ENCODE results near the gene TMEM135. TPM values are rescaled to one million over a fixed set of nuclear protein-coding genes. Genes with fewer than 3 reads are reported as not detected.
"Not testable (repeated sequence)": the region's sequence is repeated elsewhere in the genome, so short reads cannot be mapped to it uniquely, and the experiment has no call there.

The TMEM135 gene
- total RNA-seq, 2 donors from 2014 or later = 14.3 to 24.0 TPM

GRCh38 chr11:87013912-87014825 is 23.6 kb upstream of the TMEM135 start:
- H3K9me3 Mint-ChIP-seq = no peaks in the 10 kb centered on the region
- no peak for DNase-seq (ENCODE audit: low spot score in 2 of 2)
- no peak for ATAC-seq
- no peak overlapping the region for H3K27ac Mint-ChIP-seq
- no peaks in the 10 kb centered on the region for H3K36me3 Mint-ChIP-seq

- no peak overlapping the region for H3K27ac Mint-ChIP-seq
- H3K36me3 Mint-ChIP-seq = no peaks in the 10 kb centered on the region
- DNase-seq (ENCODE audit: low spot score in 2 of 2) (no peak), ATAC-seq (no peak)
- no peaks in the 10 kb centered on the region for H3K9me3 Mint-ChIP-seq
These were observed 22.1 kb upstream of the TMEM135 start for GRCh38 chr11:87015645-87016044.

DNA sequence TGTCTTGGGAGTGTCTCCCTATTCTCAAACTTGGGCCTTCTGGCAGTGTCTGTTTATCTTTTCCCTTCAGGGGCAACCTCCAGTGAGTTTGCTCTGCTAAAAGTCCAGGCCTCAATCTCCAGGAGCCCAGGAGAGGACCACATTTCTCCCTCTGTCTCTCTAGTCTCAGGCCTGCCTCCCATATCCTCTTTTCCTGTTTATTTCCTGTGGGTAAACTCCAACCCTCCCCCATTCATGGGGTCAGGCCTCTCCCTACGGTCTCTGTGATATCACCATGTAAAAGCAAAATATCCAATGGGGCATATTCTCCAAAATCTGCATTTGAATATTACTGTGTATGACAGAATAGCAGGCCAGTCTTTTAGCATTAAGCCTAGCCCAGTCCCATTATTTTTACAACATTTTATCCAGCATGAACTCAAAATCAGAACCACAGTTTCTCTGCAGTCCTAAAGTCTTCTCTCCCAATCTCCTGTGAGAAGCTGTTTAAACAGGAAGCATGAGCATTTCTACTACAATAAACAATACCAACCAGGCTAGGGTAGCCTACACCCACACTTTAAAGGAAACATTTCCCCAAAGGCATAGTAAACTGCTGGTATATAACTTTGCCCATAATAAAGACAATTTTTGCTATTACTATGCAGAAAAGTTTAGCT is 18.0 kb upstream of the TMEM135 start:
- peak overlapping the region in 1 of 2 donors; percentile 37 for H3K27ac Mint-ChIP-seq
- no peaks in the 10 kb centered on the region for H3K9me3 Mint-ChIP-seq
- no peak for ATAC-seq
- DNase-seq (ENCODE audit: low spot score in 2 of 2) = no peak
- H3K36me3 Mint-ChIP-seq = no peaks in the 10 kb centered on the region

GRCh38 chr11:87020336-87020735 is 17.4 kb upstream of the TMEM135 start:
- ATAC-seq = no peak
- H3K36me3 Mint-ChIP-seq = no peaks in the 10 kb centered on the region

DNA sequence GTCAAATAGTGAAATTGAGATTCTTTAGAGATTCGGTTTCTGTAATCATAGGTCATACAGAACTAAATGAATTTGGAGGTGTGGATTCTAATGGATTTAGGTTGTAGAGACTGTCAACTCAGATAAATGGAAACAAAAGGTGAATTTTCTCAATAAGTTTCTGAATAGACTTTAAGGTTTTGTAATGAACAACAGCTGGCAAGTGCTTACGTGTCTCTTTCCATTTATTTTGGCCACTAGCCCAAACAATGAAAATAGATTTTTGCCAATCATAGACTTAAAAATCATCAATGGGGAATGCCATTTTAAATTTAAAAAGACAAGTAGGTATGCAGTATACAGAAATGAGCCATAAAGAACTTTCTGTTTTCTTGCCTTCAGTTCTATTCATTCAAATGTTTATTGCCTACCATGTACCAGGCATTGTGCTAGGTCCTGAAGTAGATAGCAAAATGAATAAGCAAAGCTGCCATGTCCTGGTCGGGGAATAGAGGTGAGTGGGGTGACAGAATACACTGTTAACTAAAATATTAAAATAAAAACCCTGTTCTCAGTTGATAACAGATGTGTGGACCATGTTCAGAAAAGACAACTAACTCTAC is 16.9 kb upstream of the TMEM135 start:
- no peaks in the 10 kb centered on the region for H3K9me3 Mint-ChIP-seq
- no peak for ATAC-seq
- H3K36me3 Mint-ChIP-seq = no peaks in the 10 kb centered on the region
- no peak overlapping the region for H3K27ac Mint-ChIP-seq
- no peak for DNase-seq (ENCODE audit: low spot score in 2 of 2)

More at GRCh38 chr11:87020336-87020735, 17.4 kb upstream of the TMEM135 start:
- H3K9me3 Mint-ChIP-seq = no peaks in the 10 kb centered on the region
- no peak overlapping the region for H3K27ac Mint-ChIP-seq
- DNase-seq (ENCODE audit: low spot score in 2 of 2) = no peak

DNA sequence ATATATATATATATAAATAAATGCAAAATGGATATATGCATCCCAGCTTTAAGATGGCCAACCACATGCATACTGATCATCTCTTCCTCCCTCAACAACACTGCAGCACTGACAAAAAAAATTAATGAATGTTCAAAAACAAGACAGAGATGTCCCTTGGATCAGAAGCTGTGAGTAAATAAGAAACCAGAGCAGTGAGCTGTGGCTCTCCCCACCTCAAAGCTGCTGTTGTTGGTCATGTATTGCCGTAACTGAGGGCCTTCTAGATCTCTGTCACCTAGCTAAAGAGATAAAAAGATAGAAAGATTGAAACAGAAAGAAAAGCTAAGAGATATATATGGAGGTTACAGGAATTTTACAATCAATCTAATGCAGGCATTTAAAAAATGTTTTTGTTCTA is 15.5 kb upstream of the TMEM135 start:
- H3K9me3 Mint-ChIP-seq = peaks cover 0 to 5% of the 10 kb centered on the region in 2 donors
- H3K36me3 Mint-ChIP-seq = no peaks in the 10 kb centered on the region
- ATAC-seq (peak in 1 of 2 donors; percentile 35), DNase-seq (ENCODE audit: low spot score in 2 of 2) (no peak)
- H3K27ac Mint-ChIP-seq = no peak overlapping the region

GRCh38 chr11:87022738-87023137 is 15.0 kb upstream of the TMEM135 start:
- ATAC-seq (no peak), DNase-seq (ENCODE audit: low spot score in 2 of 2) (no peak)
- H3K9me3 Mint-ChIP-seq = peaks cover 0 to 5% of the 10 kb centered on the region in 2 donors
- no peaks in the 10 kb centered on the region for H3K36me3 Mint-ChIP-seq
- H3K27ac Mint-ChIP-seq = no peak overlapping the region

DNA sequence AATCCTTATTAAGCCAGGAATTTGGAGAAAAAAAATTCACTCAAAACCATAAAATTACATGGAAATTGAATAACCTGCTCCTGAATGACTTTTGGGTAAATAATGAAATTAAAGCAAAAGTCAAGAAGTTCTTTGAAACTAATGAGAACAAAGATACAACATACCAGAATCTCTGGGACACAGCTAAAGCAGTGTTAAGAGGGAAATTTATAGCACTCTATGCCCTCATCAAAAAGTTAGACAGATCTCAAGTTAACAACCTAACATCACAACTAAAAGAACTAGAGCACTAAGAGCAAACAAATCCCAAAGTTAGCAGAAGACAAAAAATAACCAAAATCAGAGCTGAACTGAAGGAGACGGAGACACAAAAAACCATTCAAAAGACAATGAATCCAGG is 11.3 kb upstream of the TMEM135 start:
- not testable (repeated sequence) for H3K36me3 Mint-ChIP-seq; ATAC-seq; H3K9me3 Mint-ChIP-seq; DNase-seq (ENCODE audit: low spot score in 2 of 2); H3K27ac Mint-ChIP-seq

GRCh38 chr11:87030458-87031054 is 7.2 kb upstream of the TMEM135 start:
- H3K27ac Mint-ChIP-seq = no peak overlapping the region
- peak in 1 of 2 donors; percentile 60 for ATAC-seq
- H3K36me3 Mint-ChIP-seq = no peaks in the 10 kb centered on the region
- no peak for DNase-seq (ENCODE audit: low spot score in 2 of 2)
- H3K9me3 Mint-ChIP-seq = peaks cover 0 to 5% of the 10 kb centered on the region in 2 donors

DNA sequence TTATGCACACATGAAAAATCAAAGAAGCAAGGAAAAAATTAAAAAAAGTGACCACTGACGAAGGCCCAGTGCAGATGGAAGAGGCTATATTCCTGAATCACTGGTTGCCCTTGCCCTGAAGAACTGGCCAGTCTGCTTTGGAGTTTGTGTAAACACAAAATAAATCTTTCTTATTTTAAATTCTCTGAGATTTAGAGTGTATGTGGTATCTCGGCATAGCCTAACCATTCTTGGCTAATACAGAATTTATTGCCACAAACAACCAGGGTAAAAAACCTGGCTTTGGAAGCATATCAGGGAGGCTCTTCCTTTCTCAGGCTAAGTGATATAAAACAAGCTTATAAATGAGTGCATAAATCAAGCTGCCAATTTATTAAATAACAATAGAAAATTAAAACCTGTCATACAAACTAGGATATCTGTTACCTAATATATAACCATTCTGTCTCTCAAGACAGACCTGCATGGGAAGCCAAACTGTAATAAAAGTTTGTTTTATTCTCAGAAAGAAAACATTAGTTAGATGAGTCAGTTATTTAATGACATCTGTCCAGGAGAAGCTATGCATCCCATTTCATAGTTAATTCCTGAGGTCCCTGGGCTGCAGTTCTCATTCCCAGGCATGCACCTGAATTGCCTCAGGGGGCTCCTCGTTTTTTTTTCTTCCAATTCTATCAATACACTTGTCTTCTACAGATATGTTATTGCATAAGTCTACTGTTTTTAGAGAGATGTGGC is 6.1 kb upstream of the TMEM135 start:
- ATAC-seq (no peak), DNase-seq (ENCODE audit: low spot score in 2 of 2) (no peak)
- no peaks in the 10 kb centered on the region for H3K36me3 Mint-ChIP-seq
- H3K27ac Mint-ChIP-seq = no peak overlapping the region
- H3K9me3 Mint-ChIP-seq = peaks cover 0 to 1% of the 10 kb centered on the region in 2 donors

GRCh38 chr11:87033561-87033960 is 4.2 kb upstream of the TMEM135 start:
- no peak for DNase-seq (ENCODE audit: low spot score in 2 of 2)
- no peak for ATAC-seq
- no peak overlapping the region for H3K27ac Mint-ChIP-seq
- H3K36me3 Mint-ChIP-seq = peaks cover 0 to 4% of the 10 kb centered on the region in 2 donors
- H3K9me3 Mint-ChIP-seq = no peaks in the 10 kb centered on the region

DNA sequence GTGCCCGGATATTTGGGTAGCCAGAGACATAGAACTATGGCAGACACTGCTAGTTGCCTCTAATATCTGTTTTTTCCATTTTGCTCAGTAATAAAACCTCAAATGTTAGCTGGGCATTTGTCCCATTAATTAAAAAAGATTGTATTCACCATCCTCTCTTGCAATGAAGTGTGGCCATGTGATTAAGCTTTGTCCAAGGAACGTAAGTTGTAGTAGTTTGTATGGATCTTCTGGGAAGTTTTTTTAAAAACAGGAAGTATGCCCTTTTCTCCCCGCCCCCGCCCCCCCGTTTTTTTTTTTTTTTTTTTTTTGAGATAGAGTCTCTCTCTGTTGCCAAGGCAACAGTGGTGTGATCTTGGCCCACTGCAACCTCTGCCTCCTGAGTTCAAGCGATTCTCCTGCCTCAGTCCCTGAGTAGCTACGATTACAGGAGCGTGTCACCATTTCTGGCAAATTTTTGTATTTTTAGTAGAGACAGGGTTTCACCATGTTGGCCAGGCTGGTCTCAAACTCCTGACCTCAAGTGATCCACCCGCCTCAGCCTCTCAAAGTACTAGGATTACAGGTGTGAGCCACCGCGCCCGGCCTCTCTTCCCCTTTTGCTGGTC is 1.7 kb upstream of the TMEM135 start:
- ATAC-seq (no peak), DNase-seq (ENCODE audit: low spot score in 2 of 2) (no peak)
- Mint-ChIP-seq H3K9me3 (no peaks in the 10 kb centered on the region), H3K36me3 (peaks cover 0 to 6% of the 10 kb centered on the region in 2 donors), H3K27ac (no peak overlapping the region)

DNA sequence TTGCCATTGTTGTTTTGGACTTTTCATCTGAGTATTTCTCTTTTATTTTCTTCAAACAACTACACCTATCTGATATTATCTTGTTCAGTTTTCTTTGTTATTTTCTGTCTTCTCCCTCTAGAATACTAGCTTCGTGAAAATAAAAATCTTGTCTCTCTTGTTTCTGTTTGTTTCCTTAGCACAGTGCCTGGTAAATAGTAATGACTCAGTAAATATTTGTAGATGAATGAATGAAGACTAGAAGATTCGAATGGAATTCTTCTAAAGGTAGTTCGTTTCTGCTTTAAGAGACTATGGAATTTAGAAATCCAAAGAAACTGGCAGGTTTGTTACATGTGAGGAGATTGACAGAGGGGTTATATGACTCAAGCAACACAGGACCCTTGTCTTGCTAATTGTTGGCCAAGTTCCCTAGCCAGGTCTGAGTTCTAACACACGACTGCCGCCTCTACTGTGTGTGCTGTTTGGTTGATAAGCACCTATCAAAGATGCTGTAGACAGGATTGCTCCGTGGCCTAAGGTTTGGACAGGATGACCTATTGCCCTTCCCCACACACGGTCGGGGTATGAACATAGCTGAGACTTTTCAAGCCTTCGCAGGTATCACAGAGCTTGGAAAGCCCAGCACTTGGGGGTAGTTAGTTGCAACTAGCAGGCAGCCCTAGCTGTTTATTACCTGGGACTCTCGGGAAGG is 831 bp upstream of the TMEM135 start:
- DNase-seq (ENCODE audit: low spot score in 2 of 2) (no peak), ATAC-seq (peak in 1 of 2 donors; percentile 2)
- no peaks in the 10 kb centered on the region for H3K9me3 Mint-ChIP-seq
- H3K27ac Mint-ChIP-seq = peak overlapping the region in 1 of 2 donors; percentile 95
- H3K36me3 Mint-ChIP-seq = peaks cover 0 to 14% of the 10 kb centered on the region in 2 donors

- peak in 1 of 2 donors; percentile 8 for DNase-seq (ENCODE audit: low spot score in 2 of 2)
- ATAC-seq = no peak
- H3K9me3 Mint-ChIP-seq = no peaks in the 10 kb centered on the region
- peaks cover 0 to 19% of the 10 kb centered on the region in 2 donors for H3K36me3 Mint-ChIP-seq
- H3K27ac Mint-ChIP-seq = peak overlapping the region; percentile 95 to 96
These were observed 672 bp downstream of the TMEM135 start for GRCh38 chr11:87038235-87038977.

GRCh38 chr11:87039371-87039770 is 1.6 kb downstream of the TMEM135 start:
- peaks cover 0 to 19% of the 10 kb centered on the region in 2 donors for H3K36me3 Mint-ChIP-seq
- no peaks in the 10 kb centered on the region for H3K9me3 Mint-ChIP-seq
- ATAC-seq (no peak), DNase-seq (ENCODE audit: low spot score in 2 of 2) (no peak)
- H3K27ac Mint-ChIP-seq = no peak overlapping the region

Data from activated naive CD4-positive, alpha-beta T cell treated with anti-CD3 and anti-CD28 coated beads, Interleukin-2, amount 50 U/mL, for 72 hours (primary cell).